ENCODE results near the gene CRTC3.
A peak's percentile ranks its signal among the peaks of the same experiment; 100 is the strongest.
"Not testable (repeated sequence)": the region's sequence is repeated elsewhere in the genome, so short reads cannot be mapped to it uniquely, and the experiment has no call there.

Gene CRTC3

GRCh38 chr15:90529371-90530249, at the start of gene CRTC3:
Gene CRTC3 (plus strand): TSS chr15:90529923. CDS start chr15:90530072, 149 bp downstream.
- peak; percentile 62 for DNase-seq

GRCh38 chr15:90481023-90481422, 48.7 kb upstream of the CRTC3 start:
- DNase-seq: peak; percentile 47

- DNase-seq: peak; percentile 47
Observed at GRCh38 chr15:90482124-90483011, 47.4 kb upstream of the CRTC3 start.

- no peak for DNase-seq
Observed at GRCh38 chr15:90483012-90483307, 46.8 kb upstream of the CRTC3 start.

GRCh38 chr15:90483637-90484036, 46.1 kb upstream of the CRTC3 start:
- no peak for DNase-seq

GRCh38 chr15:90487186-90487585, 42.5 kb upstream of the CRTC3 start:
- no peak for DNase-seq

- DNase-seq: no peak
Observed at GRCh38 chr15:90489514-90489913, 40.2 kb upstream of the CRTC3 start.

- no peak for DNase-seq
Observed at GRCh38 chr15:90489944-90490343, 39.8 kb upstream of the CRTC3 start.

GRCh38 chr15:90493647-90494046, 36.1 kb upstream of the CRTC3 start:
- DNase-seq: no peak

- DNase-seq: no peak
Observed at GRCh38 chr15:90495067-90495466, 34.7 kb upstream of the CRTC3 start.

- DNase-seq: no peak
Observed at GRCh38 chr15:90496791-90497190, 32.9 kb upstream of the CRTC3 start.

- DNase-seq: no peak
Observed at GRCh38 chr15:90497376-90497775, 32.3 kb upstream of the CRTC3 start.

- DNase-seq: no peak
Observed at GRCh38 chr15:90497912-90498311, 31.8 kb upstream of the CRTC3 start.

- no peak for DNase-seq
Observed at GRCh38 chr15:90500171-90500570, 29.6 kb upstream of the CRTC3 start.

GRCh38 chr15:90501898-90502297, 27.8 kb upstream of the CRTC3 start:
- no peak for DNase-seq

- DNase-seq: not testable (repeated sequence)
Observed at GRCh38 chr15:90510781-90511180, 18.9 kb upstream of the CRTC3 start.

- DNase-seq: peak; percentile 40
Observed at GRCh38 chr15:90511211-90511618, 18.5 kb upstream of the CRTC3 start.

GRCh38 chr15:90512276-90512675, 17.4 kb upstream of the CRTC3 start:
- no peak for DNase-seq

- no peak for DNase-seq
Observed at GRCh38 chr15:90512981-90513380, 16.7 kb upstream of the CRTC3 start.

- DNase-seq: no peak
Observed at GRCh38 chr15:90513448-90513847, 16.3 kb upstream of the CRTC3 start.

- DNase-seq: not testable (repeated sequence)
Observed at GRCh38 chr15:90513893-90514292, 15.8 kb upstream of the CRTC3 start.

- no peak for DNase-seq
Observed at GRCh38 chr15:90519688-90520087, 10.0 kb upstream of the CRTC3 start.

GRCh38 chr15:90520365-90520764, 9.4 kb upstream of the CRTC3 start:
- DNase-seq: no peak

GRCh38 chr15:90523373-90523772, 6.3 kb upstream of the CRTC3 start:
- DNase-seq: no peak

Data from stimulated activated CD8-positive, alpha-beta memory T cell treated with anti-CD3 and anti-CD28 coated beads, Interleukin-4, amount 100 ng/mL, for 48 hours (primary cell).